Measurements from ENCODE around the gene PRKN. TPM values are rescaled to one million over a fixed set of nuclear protein-coding genes. Genes with fewer than 3 reads are reported as not detected.

PRKN gene
- polyA plus RNA-seq, 1 donor from 2014 or later = 1.2 TPM

DNA sequence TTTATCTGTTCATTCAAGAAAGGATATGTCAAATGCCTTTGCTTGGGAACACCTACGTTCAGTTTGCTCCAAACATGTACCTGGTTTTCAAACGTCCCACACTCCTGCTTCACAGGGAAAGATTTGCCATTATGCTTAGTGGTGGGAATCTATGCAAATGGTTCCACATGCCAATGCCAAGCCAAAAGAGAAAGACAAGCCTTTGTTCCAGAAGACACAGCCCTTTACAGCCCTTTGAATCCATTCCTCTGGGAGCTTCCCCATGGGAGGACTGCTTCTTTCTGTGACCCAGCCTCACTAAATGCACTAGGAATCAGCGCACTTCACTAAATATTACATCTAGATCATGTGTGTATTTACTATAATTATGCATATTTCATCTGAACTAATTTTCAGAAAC, 619.5 kb downstream of the PRKN start:
- Histone ChIP-seq H3K36me3 (ENCODE audit: insufficient read depth, low read length) (no peaks in the 10 kb centered on the region), H3K4me2 (ENCODE audit: low read length) (no peak overlapping the region), H3F3A (ENCODE audit: insufficient read depth, low read length, poor library complexity, severe bottlenecking) (no peaks in the 10 kb centered on the region), H3K9me3 (ENCODE audit: low read length) (no peaks in the 10 kb centered on the region), H4K20me1 (ENCODE audit: insufficient read depth) (no peaks in the 10 kb centered on the region), H3K79me2 (replicated peaks; ENCODE audit: insufficient read depth, low read length) (no peaks in the 10 kb centered on the region), H3K9me2 (ENCODE audit: insufficient read depth, low read length) (no peaks in the 10 kb centered on the region), H3K27me3 (ENCODE audit: insufficient read depth, low read depth, low read length) (no peaks in the 10 kb centered on the region), H3K27ac (ENCODE audit: low read length) (no peak overlapping the region), H2AFZ (ENCODE audit: low read depth, low read length) (no peak overlapping the region), H3K4me3 (ENCODE audit: low read length) (no peak overlapping the region), H3K9ac (ENCODE audit: low read length) (no peak overlapping the region)
- no peak for TF ChIP-seq POLR2AphosphoS5 (IDR thresholded peaks at IDR 0.05)
- TF ChIP-seq TAF1 (IDR thresholded peaks at IDR 0.05; ENCODE audit: low read depth) = no peak
- TF ChIP-seq MXI1 (conservative IDR thresholded peaks at IDR 0.05; ENCODE audit: poor library complexity, severe bottlenecking) = no peak
- TF ChIP-seq RAD21 (conservative IDR thresholded peaks at IDR 0.05) = no peak
- no peak for TF ChIP-seq EP300 (conservative IDR thresholded peaks at IDR 0.05; ENCODE audit: poor library complexity, severe bottlenecking)
- no peak for TF ChIP-seq EZH2 (IDR thresholded peaks at IDR 0.05; ENCODE audit: borderline replicate concordance, insufficient read depth, low read length, poor library complexity, severe bottlenecking)
- TF ChIP-seq CTCF (IDR thresholded peaks at IDR 0.05; ENCODE audit: poor library complexity, severe bottlenecking) = no peak
- TF ChIP-seq SMC3 (conservative IDR thresholded peaks at IDR 0.05; ENCODE audit: poor library complexity) = no peak
- TF ChIP-seq, protein P1, sequence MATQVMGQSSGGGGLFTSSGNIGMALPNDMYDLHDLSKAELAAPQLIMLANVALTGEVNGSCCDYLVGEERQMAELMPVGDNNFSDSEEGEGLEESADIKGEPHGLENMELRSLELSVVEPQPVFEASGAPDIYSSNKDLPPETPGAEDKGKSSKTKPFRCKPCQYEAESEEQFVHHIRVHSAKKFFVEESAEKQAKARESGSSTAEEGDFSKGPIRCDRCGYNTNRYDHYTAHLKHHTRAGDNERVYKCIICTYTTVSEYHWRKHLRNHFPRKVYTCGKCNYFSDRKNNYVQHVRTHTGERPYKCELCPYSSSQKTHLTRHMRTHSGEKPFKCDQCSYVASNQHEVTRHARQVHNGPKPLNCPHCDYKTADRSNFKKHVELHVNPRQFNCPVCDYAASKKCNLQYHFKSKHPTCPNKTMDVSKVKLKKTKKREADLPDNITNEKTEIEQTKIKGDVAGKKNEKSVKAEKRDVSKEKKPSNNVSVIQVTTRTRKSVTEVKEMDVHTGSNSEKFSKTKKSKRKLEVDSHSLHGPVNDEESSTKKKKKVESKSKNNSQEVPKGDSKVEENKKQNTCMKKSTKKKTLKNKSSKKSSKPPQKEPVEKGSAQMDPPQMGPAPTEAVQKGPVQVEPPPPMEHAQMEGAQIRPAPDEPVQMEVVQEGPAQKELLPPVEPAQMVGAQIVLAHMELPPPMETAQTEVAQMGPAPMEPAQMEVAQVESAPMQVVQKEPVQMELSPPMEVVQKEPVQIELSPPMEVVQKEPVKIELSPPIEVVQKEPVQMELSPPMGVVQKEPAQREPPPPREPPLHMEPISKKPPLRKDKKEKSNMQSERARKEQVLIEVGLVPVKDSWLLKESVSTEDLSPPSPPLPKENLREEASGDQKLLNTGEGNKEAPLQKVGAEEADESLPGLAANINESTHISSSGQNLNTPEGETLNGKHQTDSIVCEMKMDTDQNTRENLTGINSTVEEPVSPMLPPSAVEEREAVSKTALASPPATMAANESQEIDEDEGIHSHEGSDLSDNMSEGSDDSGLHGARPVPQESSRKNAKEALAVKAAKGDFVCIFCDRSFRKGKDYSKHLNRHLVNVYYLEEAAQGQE (IDR thresholded peaks at IDR 0.05; ENCODE audit: borderline replicate concordance) = no peak

- no peak overlapping the region for H3K9ac ChIP-seq (ENCODE audit: low read length)
- no peak overlapping the region for H3K27ac ChIP-seq (ENCODE audit: low read length)
- no peaks in the 10 kb centered on the region for H4K20me1 ChIP-seq (ENCODE audit: insufficient read depth)
- no peak overlapping the region for H3K4me2 ChIP-seq (ENCODE audit: low read length)
- no peaks in the 10 kb centered on the region for H3K79me2 ChIP-seq (replicated peaks; ENCODE audit: insufficient read depth, low read length)
- H3F3A ChIP-seq (ENCODE audit: insufficient read depth, low read length, poor library complexity, severe bottlenecking) = no peaks in the 10 kb centered on the region
- H3K4me3 ChIP-seq (ENCODE audit: low read length) = no peak overlapping the region
- H3K9me3 ChIP-seq (ENCODE audit: low read length) = no peaks in the 10 kb centered on the region
- no peak overlapping the region for H2AFZ ChIP-seq (ENCODE audit: low read depth, low read length)
- no peaks in the 10 kb centered on the region for H3K36me3 ChIP-seq (ENCODE audit: insufficient read depth, low read length)
- H3K27me3 ChIP-seq (ENCODE audit: insufficient read depth, low read depth, low read length) = no peaks in the 10 kb centered on the region
- TF ChIP-seq EZH2 (IDR thresholded peaks at IDR 0.05; ENCODE audit: borderline replicate concordance, insufficient read depth, low read length, poor library complexity, severe bottlenecking) (no peak), MXI1 (conservative IDR thresholded peaks at IDR 0.05; ENCODE audit: poor library complexity, severe bottlenecking) (no peak), RAD21 (conservative IDR thresholded peaks at IDR 0.05) (no peak), POLR2AphosphoS5 (IDR thresholded peaks at IDR 0.05) (no peak), SMC3 (conservative IDR thresholded peaks at IDR 0.05; ENCODE audit: poor library complexity) (no peak), CTCF (IDR thresholded peaks at IDR 0.05; ENCODE audit: poor library complexity, severe bottlenecking) (no peak)
- TF ChIP-seq, protein P1 (IDR thresholded peaks at IDR 0.05; ENCODE audit: borderline replicate concordance) = no peak
- no peaks in the 10 kb centered on the region for H3K9me2 ChIP-seq (ENCODE audit: insufficient read depth, low read length)
Observed at GRCh38 chr6:162100096-162100495, 627.5 kb downstream of the PRKN start.

Data from neural cell (in vitro differentiated cells).